Hematopoietic multipotent progenitor cell treated with erythropoietin and hydrocortisone succinate and interleukin-3 and kit ligand, for 4 days (in vitro differentiated cells): ENCODE results near the gene CSNK1D.
A peak's percentile ranks its signal among the peaks of the same experiment; 100 is the strongest.

Experiments
- DNase-seq: peaks from one replicate; pipeline ENCODE4 v3.0.0-alpha.2; 2015

CSNK1D gene

DNA sequence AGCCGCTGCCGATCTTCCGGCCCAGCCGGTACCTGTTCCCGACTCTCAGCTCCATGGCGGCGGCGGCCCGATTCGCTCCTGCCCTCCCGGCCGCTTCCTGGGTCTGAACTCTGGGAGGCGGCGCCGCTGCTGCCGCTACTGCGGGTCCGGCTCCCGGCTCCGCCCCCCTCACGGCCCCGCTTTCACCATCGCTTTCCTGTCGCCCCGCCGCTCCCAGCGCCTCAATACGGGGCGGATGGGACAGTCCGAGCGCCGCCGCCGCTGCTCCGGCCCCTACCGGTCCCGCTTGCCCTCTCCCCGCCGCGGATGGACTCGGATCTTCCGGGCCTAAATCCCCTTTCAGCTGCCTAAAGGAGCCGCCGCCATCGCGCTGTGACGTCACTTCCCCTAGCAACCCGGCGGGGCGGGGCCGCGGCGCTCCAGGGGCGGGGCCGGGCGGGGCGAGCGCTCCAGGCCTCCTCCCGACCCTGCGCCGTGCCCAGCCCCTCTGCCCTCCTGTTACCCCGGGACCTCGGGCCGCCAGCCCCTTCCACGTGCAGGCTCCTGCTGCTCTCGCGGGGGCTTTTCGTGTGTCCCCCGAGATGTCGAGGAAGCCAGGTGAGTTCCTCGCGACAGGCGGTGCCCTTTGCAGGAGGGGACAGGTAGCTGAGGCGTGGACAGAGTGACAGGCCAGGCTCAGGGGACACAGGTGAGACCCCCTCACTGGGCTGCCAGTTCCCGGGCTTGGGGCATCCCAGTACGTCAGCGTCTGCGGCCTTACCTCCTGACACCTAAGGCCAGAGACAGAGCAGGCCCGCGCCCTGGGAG is at the start of gene CSNK1D:
TSS of gene CSNK1D (minus strand) at position 374 of the 807 bp plus-strand sequence. CDS start at position 55, 319 bp downstream.
- DNase-seq = peak; percentile 94

DNA sequence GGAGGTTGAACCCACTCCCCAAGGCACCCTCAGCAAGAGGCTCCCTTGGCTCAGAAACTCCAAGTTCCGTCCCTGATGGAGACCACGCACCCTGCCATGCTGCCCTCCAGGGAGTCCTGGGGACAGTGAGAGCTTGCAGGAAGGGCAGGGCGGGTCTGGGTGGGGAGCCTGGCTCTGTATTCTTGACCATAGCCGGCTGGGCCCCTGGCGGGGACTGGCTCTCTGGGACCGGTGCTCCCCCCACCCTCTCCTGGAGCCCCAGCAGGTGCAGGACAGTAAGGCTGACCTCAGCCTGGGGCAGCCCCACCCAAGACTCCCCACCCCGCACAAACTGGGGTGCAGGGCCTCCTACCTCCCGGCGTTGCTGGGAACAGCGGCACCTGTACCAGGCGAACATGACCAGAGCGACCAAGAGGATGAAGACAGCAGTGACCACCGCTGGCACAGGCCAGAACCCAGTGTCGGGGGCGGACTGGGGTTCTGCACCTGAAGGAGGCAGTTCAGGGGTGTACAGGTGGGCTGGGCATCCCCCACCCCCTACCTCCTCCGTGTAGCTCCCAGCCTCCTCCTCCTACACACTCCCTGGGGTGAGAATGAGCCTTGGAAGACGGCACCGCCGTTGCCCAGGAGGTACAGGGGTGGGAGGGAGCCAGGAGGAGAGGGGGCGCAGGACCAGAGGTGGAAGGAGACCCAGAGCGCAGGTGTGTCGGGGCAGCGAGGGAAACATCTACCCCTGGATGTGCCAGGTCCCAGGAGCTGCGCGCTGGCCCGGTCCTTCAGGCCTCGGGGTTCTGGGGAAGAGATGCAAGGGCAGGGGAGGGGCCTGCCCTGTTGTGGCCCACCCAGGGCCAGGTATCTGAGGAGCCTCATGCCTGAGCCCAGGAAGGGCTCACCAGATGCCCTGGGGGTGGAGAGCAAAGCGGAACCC is 49.3 kb upstream of the CSNK1D start:
- no peak for DNase-seq

DNA sequence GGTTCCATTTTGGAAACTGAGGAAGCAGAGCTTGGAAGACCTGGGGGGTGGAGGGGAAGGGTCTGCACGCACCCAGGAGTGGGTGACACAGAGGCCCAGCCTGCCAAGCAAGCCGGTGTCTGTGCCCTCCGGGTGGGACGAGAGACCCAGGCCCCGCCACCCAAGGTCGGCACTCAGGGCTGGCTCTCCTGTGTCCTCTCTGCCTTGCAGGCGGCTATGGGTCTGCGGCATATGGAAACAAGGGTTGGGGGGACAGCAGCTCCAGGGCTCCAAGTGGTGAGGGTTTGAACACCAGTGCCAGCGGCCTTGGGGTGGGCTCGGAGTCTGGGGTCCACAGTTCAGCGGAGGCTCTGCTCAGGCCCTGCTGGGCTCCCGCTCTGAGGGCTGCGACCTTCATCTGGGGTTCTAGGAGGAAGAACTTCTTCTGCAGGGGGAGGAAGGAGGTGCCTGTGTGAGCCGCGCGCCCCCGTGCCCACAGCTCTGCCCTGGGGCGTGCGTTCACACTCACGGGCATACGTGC is 48.5 kb upstream of the CSNK1D start:
- DNase-seq = no peak

DNA sequence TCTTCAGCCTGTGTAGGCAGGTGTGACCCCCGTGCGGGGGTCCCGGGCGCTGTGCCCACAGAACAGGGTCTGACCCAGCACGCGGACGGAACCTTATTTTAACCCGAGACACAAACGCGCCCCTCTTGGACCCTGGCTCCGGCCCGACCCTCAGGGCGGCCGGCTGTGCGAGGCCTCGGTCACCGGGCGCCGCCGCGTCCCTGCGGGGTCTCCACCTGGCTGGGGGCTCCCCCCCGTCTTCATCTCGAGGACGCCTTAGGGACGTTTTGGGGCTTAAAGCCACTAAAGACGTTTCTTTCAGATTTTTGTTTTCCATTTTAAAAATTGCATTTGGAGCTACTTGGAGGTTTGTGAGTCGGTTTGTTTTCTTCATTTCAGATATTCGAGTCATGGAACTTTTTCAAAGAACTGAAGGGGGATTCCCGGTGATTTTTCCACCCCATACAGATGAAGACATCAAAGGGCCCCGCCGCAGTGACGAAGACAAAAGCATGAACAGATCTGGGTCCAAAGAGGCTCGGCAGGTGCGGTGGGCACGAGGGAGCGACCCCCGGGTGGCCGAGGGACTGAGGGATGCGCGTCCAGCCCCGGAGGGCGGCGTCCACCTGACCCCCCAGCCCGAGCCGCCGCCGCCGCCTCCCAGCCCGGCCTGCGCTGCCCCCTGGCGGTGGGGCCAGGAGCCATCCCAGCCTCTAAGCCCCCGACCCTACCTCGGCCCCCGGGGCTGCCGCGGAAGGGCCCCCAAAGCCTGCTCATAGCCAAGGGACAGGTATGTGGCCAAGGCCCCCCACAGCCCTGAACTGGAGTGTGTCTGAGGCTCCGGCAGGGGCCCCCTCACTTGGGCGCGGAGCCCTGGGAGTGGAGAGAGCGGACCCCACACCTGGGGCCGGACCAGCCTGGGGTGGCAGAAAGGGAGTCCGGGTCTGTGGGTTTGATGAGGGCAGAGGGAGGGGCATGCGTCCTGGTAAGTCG is 47.7 kb upstream of the CSNK1D start:
- peak; percentile 57 for DNase-seq

DNA sequence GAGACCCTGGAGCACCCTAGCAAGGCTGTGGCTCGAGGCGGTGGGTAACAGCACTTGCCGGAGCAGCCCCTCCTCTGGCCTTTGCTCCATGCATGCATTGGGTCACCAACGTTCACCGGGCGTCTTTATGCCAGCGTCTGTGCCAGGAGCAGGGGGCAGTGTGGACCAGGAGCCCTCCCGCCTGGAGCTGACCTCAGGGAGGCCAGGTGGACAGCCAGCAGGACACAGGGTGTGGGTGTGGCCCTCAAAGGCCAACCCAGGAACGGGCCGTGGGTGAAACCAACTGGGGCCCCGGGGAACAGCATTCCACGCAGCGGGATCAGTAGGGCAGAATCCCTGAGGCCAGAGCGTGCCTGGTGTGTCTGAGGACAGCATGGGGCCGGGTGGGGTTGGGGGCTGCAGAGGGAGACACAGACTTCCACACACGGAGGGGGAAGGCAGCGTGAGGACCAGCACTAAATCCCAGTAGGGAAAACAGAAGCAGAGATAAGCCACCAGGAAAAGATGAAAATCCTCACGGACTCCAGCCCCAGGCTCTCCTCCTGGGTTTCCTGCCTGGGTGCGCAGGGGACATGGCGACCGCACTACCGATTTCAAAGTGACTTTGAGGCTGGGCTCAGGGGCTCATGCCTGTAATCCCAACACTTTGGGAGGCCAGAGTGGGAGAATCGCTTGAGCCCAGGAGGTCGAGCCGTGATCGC is 46.8 kb upstream of the CSNK1D start:
- DNase-seq = no peak

DNA sequence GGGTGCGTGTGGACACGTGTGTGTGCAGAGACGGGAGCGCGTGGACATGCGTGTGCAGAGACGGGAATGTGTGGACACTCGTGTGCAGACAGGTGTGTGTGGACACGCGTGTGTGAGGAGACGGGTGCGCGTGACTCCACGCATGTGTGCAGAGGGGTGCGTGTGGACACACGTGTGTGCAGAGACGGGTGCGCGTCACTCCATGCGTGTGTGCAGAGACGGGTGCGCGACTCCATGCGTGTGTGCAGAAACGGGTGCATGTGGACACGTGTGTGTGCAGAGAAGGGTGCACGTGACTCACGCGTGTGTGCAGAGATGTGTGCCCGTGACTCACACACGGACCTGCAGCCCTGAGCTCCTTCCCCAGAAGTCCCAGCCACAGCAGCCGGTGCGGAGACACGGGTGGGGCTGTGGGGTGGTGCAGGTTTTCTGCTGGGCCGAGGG is 46.1 kb upstream of the CSNK1D start:
- DNase-seq = no peak

DNA sequence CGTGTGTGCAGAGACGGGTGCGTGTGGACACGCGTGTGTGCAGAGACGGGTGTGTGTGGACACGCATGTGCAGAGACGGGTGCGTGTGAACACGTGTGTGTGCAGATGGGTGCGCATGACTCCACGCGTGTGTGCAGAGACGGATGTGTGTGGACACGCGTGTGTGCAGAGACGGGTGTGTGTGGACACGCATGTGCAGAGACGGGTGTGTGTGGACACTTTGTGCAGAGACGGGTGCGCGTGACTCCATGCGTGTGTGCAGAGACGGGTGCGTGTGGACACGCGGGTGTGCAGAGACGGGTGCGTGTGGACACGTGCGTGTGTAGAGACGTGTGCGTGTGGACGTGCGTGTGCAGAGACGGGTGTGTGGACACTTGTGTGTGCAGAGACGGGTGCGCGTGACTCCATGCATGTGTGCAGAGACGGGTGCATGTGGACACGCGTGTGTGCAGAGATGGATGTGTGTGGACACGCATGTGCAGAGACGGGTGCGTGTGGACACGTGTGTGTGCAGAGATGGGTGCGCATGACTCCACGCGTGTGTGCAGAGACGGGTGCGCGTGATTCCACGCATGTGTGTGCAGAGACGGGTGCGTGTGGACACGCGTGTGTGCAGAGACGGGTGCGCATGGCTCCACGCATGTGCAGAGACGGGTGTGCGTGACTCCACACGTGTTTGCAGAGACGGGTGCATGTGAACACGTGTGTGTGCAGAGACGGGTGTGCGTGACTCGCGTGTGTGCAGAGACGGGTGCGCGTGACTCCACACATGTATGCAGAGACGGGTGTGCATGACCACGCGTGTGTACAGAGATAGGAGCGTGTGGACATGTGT is 45.5 kb upstream of the CSNK1D start:
- DNase-seq = no peak

DNA sequence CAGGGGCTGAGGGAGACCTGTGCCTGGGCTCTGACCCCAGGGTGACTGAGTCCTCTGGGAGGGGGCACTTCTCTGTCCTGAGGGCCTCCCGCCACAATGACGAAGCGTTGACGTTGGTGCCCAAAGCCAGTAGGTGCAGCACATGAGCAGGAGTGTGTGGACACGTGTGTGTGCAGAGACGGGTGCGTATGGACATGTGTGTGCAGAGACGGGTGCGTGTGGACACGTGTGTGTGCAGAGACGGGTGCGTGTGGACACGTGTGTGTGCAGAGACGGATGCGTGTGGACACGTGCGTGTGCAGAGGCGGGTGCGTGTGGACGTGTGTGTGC is 44.6 kb upstream of the CSNK1D start:
- no peak for DNase-seq

DNA sequence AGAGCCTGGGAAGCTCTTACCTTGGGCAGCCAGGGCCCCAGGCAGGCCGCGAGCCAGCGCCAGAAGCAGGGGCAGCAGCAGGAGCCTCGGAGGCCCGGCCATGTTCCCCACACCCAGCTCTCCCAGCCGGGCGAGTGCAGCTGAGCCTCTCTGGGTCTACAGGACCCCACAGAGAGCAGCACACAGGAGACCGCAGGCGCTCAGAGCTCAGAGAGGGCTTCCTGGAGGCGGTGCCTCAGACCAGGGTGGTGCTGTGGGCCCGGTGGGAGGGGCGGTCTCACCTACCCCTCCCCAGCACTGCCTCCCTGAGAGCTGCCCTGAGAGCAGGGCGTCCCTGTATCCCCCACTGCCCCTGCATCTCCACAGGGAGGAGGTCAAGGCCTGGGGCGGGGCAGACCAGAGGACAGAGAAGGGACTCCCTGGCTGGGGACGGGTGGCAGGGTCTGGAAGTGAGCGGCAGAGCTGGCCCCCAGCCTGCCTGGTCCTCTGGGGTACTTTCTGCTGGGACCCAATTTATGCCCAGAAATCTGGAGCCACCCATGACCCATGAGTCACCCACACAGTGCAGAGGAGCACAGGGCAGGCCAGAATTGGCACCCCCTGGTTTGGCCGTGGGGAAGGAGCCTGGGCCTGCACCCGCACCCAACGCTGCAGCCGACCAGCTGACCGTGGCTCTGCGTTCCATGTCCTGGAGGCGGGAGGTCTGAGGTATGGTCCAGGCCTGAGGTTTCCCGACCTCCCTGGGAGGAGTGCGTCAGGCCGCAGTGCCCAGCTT is 44.1 kb upstream of the CSNK1D start, which contains the start of gene CD7:
TSS of gene CD7 (minus strand) at position 215 of the 775 bp plus-strand sequence. CDS start at position 102, 113 bp downstream.
- no peak for DNase-seq

DNA sequence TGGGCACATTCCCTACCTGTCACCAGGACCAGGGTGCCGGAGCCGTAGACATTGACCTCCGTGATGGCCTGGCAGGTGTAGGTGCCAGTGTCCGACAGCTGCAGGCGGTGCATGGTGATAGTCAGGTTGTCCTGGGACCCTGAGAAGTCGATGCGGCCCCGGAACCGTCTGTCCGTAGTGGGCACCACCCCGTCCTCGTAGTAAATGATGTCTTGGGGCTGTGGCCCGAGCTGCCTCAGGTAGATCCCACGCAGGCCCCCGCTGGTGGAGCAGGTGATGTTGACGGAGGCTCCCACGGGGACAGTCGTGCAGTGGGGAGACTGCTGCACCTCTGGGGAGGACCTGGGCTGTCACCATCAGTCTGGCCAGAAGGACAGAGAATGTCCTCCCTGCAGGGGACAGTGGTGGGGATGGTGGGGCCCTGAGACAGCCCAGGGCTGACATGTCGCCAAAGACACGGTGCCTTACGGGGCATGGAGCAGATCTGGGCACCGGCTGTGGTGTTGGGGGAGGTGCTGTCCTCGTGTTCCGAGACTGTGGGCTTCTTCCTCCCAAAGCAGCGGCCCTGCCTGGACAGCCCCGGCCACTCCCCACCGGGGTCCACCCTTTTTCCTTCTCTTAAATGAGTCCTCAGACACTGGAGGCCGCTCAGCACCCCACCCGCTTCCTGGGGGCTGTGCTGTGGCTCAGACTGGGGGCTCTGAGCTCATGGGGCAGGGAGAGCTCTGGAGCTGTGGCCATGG is 43.3 kb upstream of the CSNK1D start:
- DNase-seq = no peak

DNA sequence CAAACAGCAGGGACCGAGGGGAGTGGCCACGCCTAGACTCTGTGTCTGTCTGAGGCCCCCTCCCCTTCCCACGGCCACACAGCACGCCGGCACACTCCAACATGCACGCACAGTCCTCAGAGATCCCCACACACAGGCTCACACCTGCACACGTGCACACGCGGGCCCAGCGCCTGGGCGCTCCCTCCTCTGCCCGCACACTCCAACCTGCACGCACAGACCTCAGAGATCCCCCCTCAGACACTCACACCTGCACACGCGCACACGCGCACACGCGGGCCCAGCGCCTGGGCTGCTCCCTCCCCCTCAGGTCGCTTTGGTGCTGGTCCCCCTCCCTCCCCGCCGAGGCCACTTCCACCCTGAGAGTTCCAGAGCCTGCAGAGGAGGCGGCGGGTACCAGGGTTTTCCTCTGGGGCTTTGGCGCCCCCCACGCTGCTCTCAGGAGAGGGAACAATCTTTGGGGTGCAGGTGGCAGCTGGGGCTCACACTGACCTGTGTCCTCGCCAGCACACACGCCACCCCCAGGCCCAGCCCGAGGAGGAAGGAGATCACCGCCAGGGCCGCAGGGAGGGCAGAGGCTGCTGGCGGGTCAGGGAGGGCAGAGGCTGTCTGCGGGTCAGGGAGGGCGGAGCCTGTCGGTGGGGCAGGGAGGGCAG is 42.3 kb upstream of the CSNK1D start:
- peak; percentile 53 for DNase-seq

DNA sequence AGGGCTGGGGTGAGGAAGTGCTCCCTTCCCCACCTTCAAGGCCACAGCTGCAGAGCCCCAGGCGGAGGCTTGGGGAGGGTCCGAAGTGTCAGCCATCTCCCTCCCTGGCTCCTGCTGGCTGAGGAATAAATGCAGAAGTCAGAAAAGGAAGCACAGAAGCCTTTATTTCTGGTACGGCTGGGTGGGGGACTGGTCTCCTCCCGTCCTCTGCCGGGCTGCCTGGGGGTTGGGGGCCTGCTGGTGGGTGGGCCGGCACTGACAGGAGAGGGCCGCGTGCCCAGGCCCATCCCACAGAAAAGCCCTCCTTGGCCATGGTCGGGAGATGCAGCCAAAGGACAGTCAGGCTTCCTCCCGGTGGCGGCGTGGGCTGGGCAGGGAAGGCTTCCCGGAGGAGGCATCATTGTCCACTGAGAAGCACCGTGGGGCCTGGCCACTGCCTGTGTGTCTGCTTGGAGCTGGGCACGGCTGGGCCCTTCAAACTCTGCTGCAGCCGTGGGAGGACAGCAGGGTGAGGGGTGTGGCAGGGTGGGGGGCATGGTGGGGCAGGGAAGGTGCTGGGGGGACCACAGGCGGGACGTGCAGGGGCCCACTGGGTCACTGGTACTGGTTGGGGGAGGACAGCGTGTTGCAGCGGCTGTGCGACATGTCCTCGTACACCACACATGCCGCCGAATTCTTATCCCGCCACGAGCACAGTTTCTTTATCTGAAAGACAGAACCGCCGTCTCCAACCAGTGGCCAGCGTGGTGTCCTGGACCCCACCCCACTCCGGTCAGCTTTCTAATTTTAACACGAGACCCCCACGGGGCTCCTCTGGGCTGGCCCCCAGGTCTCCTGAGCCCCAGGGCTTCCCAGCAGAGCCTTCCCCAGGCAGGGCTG is 41.5 kb upstream of the CSNK1D start:
- DNase-seq = peak; percentile 68

DNA sequence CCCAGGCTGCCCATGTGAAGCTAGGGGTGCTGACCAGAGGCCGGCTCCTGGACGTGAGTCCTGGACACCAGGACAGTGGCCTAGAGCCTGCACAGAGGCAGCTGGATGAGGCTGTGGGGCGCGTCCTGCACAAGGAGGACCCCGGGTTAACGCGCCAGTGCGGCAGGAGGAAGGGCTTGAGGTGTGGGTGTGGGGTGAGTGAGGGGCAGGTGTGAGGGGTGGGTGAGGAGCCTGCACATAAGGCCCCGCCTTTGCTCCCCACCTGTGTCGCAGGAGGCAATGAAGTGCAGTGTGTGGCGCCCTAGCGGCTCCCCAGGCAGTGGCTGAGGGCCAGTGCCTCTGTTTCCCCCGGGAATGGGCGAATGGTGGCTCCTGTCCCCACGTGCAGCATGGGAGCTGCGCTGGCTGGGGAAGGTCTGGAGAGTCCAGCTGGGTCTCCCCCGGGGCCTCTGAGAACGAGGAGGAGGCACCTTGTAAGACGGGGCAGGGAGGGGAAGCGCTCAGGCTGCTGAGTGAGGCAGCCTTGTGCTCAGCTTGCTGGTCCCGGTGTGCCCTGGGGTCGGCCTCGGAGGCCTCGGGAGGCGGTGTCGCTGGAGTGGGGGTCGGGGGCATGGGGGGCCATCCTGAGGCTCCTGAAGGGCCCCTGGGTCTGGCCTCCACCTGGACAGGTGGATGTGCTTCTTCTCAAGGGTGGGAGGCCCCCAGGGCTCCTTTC is 40.7 kb upstream of the CSNK1D start:
- no peak for DNase-seq

DNA sequence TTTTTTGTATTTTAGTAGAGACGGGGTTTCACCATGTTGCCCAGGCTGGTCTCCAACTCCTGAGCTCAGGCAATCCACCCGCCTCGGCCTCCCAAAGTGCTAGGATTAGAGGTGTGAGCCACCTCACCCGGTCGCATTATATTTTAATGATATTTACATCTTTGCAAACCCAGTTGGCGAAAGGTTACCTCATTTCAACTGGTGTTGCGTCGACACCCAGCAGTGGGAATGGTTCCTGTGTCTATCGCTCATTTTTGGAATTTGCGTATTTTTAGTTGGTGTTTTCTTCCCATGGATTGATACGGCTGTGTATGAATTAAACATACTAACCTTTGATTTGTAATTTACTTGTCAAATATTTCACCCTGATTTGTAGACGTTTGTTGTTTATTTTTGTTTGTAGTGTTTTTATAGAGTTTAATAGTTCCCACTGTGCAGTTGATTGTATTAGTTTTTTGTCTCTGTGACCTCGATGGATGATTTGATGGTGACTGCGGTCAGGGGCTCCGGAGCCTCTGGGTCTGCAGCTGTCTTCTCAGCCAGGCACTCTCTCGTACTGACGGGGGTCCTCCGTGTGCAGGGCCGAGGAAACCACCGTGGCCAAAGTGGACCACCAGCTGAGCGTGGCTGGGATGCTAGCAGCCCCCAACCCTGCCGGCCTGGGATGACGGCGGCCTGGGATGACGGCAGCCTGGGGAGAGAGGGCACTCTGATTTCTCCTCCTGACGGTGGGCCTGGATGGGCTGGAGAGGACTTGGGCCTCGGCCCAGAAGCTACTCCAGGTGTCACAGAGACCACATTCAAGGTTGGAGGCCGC is 39.9 kb upstream of the CSNK1D start:
- no peak for DNase-seq

DNA sequence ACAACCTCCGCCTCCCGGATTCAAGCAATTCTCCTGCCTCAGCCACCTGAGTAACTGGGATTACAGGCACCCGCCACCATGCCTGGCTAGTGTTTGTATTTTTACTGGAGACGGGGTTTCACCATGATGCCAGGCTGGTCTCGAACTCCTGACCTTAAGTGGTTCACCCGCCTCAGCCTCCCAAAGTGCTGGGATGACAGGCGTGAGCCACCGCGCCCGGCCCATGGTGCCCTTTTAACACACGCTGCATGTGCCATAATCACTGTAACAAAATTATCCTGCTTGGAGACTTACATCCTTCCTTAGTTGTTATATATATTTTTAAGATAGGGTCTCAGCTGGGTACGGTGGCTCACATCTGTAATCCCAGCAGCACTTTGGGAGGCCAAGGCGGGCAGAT is 38.5 kb upstream of the CSNK1D start:
- DNase-seq = no peak

DNA sequence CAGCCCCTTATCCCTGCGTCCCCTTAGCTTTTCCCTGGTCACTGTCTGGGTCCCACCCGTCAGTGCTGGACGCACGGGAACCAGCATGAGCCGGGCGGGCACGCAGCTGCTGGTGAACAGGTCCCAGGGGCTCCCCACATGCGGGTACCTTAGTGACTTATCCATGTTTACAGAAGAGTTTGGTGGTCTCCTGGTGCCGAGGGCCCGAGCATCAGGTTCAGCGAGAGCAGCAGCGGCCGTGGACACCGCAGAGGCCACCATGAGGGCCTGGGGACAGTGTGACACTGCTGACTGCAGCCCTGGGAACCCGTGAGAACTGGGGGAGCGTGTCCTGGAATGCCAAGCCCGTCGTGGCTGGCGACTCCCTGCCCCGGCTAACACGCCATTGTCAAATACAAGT is 37.4 kb upstream of the CSNK1D start:
- no peak for DNase-seq
